HG03378 (cell line): ENCODE results near the gene METRNL.

Source experiments
- ATAC-seq: cut with Tn5 transposase; IDR thresholded peaks from one replicate; pipeline ENCODE4 v1.9.1; 2021; ENCODE audit warnings: mild to moderate bottlenecking, moderate library complexity; ENCODE audit not compliant: unreplicated experiment

Gene METRNL

GRCh38 chr17:83078378-83079351 is 744 bp upstream of the METRNL start:
- no peak for ATAC-seq

DNA sequence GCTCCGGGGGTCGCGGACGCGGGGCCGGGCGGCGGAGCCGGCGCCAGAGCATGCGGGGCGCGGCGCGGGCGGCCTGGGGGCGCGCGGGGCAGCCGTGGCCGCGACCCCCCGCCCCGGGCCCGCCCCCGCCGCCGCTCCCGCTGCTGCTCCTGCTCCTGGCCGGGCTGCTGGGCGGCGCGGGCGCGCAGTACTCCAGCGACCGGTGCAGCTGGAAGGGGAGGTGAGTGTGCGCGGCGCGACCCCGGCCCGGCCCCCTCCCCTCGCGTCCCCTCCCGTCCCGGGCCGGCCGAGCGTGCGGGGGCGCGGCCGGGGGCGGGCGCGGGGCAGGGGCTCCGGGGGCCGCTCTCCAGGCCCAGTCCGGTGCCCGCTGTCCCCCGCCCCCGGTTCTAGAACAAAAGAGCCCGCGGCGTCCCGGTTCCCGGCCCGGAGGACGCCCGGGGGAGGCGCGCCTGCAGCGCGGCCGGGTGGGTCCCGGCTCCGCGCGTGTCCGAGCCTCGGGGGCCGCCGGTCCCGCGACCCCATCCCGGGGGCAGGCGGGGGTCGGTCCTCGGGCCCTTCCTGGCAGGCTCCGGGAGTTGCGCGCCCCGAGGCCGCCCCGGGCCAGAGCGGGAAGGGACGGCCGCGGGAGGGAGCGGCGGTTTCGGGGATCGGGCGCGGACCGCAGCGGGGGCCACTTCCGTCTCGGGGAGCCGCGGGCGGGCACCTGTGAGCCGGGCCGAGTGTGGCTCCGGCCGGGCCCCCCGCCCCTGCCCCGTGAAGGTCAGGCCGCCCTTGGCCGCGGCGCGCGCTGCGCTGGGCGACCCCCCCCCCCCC is 563 bp downstream of the METRNL start:
- ATAC-seq, result no peak

- ATAC-seq, result no peak
These were observed 1.1 kb downstream of the METRNL start for GRCh38 chr17:83080579-83080857.

DNA sequence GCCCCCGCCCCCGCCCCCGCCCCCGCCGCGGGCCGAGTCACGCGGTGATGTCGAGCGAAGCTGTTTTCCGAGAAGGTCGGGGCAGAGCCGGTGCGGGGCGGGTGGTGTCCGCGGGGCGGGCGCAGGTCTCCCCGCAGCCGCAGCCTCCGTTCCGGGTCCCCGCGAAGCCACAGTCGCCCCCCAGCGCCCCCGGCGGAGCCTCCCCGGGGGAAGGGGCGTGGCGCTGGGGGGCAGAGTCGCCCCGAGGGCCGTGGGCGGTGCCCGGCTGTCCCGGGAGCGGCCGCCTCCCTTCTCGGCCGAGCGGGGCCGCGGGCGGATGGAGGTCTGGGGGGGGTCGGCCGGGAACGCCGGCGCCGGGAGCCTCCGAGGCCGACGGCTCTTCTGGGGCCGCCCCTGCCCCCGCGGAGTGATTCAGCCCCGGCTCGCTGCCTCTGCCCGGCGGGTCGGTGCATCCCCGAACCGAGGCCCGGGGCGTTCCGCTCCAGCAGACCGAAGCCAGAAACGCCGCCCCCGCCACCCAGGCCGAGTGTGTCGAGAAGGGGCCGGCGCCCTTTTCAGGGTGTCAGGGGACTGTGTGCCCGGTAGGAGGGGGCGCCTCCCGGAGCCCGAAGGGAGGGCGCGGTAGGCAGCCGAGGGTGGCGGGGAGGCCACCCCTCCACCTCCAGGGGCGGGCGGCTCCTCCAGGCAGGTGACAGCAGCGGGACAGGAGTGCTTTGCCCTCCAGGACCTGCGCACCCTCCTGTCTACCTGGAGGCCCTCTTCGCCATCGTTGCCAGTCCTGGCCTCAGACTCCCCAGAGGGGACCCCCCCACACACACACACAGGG is 1.7 kb downstream of the METRNL start:
- ATAC-seq, result no peak

- ATAC-seq, result no peak
These were observed 2.3 kb downstream of the METRNL start for GRCh38 chr17:83081684-83082201.

GRCh38 chr17:83082424-83082823 is 3.0 kb downstream of the METRNL start:
- ATAC-seq, result no peak

DNA sequence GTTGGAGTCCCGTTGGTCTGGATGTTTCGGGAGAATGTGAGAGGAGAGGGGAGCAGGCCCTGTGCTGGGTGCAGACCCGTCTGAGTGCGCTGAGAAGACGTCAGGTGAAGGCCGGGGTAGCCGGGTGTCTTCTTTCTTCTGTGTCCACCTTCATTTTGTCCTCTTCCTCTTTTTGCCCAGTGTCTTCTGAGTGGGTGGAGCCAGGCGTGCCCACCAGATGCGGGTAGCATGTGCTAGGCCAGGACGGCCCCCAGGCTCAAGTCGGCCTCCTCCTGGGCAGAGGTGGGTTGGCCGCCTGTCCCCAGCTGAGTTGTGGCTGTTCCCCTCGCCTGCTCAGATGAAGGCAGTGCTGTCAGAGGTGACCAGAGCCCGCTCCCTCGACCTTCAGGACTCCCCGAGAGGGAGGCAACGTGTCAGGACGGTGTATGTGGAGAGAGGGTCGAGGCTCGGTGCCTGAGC is 3.5 kb downstream of the METRNL start:
- ATAC-seq, result no peak

DNA sequence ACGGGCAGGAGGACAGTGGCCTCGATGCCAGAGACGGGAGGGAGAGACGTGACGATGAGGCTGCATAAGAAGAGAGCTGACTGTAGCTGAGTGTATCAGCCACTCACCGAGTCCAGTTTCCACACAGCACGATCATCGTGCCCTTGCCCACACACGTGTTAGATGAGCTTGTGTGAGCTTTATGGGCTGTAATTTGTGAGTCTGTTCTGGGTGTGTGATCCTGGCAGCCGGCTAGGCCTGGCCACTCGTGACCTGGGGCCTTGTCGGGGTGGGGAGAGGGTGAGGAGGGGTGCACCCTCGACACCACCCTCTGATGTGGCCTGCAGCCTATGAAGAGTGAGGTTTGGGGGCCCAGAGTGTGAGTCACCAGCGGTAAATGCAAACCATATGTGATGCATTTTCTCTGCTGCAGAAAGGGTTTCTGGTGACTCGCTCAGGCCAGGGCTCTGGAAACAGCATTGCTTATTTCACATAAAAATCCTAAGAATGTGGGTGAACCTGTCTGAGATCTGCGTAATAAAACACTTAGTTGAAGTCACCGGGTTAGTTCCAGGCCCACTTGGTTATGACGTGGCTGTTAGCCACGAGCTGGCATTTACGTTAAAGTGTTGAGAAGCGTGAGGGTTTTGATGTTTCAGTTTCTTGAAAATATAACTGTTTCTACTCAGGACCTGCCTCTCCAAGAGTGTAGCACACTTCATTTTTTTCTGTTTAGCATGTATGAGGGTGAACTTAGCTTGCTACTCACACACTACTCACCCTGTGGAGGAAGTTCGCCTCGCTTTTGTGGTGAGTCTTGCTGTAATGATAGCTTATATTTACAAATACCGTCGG is 4.2 kb downstream of the METRNL start:
- no peak for ATAC-seq

DNA sequence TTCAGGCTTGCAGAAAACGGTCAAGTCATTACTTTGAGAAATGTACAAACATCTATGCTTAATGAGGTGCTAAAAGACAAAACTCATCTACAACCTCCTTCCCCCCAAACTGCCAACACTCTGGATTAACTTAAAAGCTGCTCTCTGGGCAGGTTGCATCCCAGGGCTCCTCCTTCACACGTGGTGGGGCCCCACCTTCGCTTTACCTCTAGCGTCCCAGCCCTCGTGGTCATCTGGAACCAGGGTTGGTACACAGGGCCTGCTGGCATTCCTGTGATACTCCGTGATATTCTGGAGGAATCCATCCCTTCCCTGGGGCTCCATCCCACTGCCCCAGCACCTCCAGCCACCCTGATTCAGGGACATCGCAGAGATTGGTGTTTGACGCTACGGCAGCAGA is 4.8 kb downstream of the METRNL start:
- ATAC-seq, result no peak

- no peak for ATAC-seq
These were observed 5.2 kb downstream of the METRNL start for GRCh38 chr17:83084621-83085056.

GRCh38 chr17:83085103-83085502 is 5.7 kb downstream of the METRNL start:
- no peak for ATAC-seq

DNA sequence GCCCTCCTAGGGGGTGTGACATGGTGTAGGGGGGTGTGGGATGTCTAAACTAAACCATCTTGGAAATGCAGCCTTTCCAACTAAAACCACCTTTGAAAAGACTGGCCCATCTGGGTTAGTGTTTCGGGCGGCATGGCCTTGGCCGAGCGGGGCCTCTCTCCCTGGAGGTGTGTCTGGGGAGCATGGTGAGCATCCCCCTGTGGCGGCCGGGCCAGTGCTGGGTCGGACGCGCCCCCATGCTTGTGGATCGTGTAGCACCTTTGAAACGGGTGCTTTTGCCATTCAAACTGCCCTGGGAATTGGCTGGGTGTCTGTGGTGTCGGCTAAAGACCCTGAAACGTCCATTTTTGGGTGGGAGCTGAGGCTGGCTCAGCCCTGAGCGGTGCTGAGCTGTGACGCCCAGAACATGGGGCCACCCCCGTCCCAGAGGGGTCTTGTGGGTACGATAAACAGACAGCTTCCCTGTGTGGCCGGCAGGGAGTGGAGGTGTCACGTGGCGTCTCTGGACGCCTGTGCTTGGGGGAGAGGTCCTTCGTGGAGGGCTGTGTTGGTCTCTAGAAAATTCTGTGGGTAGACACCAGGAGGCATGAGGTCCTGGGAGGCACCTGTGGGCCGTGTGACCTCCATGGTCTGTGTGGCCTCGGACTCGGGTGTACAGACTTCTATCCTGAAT is 6.3 kb downstream of the METRNL start:
- no peak for ATAC-seq

GRCh38 chr17:83086199-83086880 is 6.9 kb downstream of the METRNL start:
- no peak for ATAC-seq

- ATAC-seq, result no peak
These were observed 7.7 kb downstream of the METRNL start for GRCh38 chr17:83086907-83087787.

DNA sequence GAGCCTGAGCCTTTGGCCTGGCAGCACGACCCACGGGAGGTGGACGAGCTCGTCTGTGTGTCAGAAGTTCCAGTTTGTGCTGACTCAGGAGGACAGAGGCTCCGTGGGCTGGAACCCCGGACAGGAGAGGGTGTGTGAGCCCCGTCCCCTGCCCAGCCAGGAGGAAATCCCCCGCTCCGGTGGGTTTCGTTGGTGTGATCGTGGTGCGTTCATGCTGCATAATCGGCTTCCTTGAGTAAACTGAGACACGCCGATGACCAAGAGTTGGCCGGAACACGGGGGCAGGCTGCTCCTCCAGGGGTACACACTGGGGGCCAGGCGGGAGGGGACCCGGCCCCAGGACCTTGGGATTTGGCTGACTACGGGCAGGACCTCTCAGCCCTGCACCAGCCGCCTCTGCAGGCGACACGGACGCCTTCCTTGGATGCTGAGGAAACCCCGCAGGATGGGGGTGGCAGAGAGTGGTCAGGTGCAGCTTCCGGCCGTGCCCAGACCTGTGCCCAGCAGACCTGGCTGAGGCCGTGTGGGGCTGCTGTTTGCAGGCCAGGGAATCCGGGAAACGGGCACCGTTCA is 8.5 kb downstream of the METRNL start:
- ATAC-seq, result no peak

DNA sequence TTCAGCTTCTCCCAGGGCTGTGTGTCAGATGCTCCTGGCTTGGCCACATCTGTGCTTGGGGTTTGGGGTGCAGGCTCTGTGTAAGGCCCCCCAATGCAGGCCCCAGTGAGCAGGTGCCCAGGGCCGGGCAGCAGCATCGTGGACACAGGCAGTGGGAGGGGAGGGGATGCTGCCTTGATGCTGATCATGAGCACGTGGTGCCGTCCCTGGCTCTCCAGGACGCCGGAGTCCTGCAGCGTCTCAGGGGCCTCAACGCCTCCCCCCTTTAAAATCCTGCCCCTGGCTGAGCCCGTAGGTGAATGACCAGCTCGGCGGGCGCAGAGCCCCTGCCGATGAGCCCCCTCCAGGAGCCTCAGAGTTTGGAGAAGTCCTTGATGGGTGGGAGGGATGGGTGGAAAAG is 9.0 kb downstream of the METRNL start:
- no peak for ATAC-seq

GRCh38 chr17:83088909-83089308 is 9.5 kb downstream of the METRNL start:
- no peak for ATAC-seq
